KMS-11 (cell line): ENCODE results near the gene OR6C75.
"Not testable (repeated sequence)": the region's sequence is repeated elsewhere in the genome, so short reads cannot be mapped to it uniquely, and the experiment has no call there.

ENCODE experiments used
- H2AFZ ChIP-seq: fragments of 200-600 bp; sonication (generic); 2 replicates; pipeline ENCODE4 v1.6.1; 2016; ENCODE audit warnings: antibody characterized with exemption, mixed run types, low read depth
- H3K27ac ChIP-seq: fragments of 200-600 bp; sonication (generic); 2 replicates; pipeline ENCODE4 v1.6.1; 2016; ENCODE audit warnings: mild to moderate bottlenecking, mixed run types
- H3K27me3 ChIP-seq: fragments of 200-600 bp; sonication (generic); 2 replicates; pipeline ENCODE4 v1.6.1; 2017; ENCODE audit warnings: mild to moderate bottlenecking, low read depth, mixed run types, moderate library complexity; ENCODE audit not compliant: insufficient read depth
- H3K36me3 ChIP-seq: fragments of 200-600 bp; sonication (generic); 2 replicates; pipeline ENCODE4 v1.6.1; 2017; ENCODE audit warnings: mild to moderate bottlenecking, mixed run types; ENCODE audit not compliant: insufficient read depth
- H3K4me1 ChIP-seq: fragments of 200-600 bp; sonication (generic); 2 replicates; pipeline ENCODE4 v1.6.1; 2016; ENCODE audit warnings: mild to moderate bottlenecking, low read depth, mixed run types; ENCODE audit not compliant: poor library complexity, severe bottlenecking
- H3K4me2 ChIP-seq: fragments of 200-600 bp; sonication (generic); 2 replicates; pipeline ENCODE4 v1.7.0; 2016; ENCODE audit warnings: mild to moderate bottlenecking, mixed run types
- H3K4me3 ChIP-seq: fragments of 200-600 bp; sonication (generic); IDR thresholded peaks from 2 replicates; pipeline ENCODE4 v1.6.1; 2017; ENCODE audit warnings: low read depth, low read length, mixed read lengths; ENCODE audit not compliant: insufficient read depth
- H3K79me2 ChIP-seq: fragments of 200-600 bp; sonication (generic); 2 replicates; pipeline ENCODE4 v1.6.1; 2016; ENCODE audit warnings: low read depth, mixed run types; ENCODE audit not compliant: insufficient read depth
- H3K9ac ChIP-seq: fragments of 200-600 bp; sonication (generic); 2 replicates; pipeline ENCODE4 v1.6.1; 2016; ENCODE audit warnings: mild to moderate bottlenecking, mixed run types
- H4K20me1 ChIP-seq: fragments of 200-600 bp; sonication (generic); 2 replicates; pipeline ENCODE4 v1.6.1; 2016; ENCODE audit warnings: mild to moderate bottlenecking, mixed run types; ENCODE audit not compliant: insufficient read depth
- CTCF ChIP-seq: fragments of 200-600 bp; sonication (generic); conservative IDR thresholded peaks from 2 replicates; pipeline ENCODE4 v1.6.1; 2017; ENCODE audit warnings: low read depth, mild to moderate bottlenecking, antibody characterized with exemption, low read length, moderate library complexity, mixed read lengths

The OR6C75 gene

GRCh38 chr12:55392032-55392795 is 29.4 kb downstream of the OR6C75 start:
- no peaks in the 10 kb centered on the region for H4K20me1 ChIP-seq
- H3K9ac ChIP-seq: no peak overlapping the region
- H3K27ac ChIP-seq: no peak overlapping the region
- no peak overlapping the region for H3K4me2 ChIP-seq
- H3K79me2 ChIP-seq: no peaks in the 10 kb centered on the region
- no peaks in the 10 kb centered on the region for H3K4me1 ChIP-seq
- H3K4me3 ChIP-seq: no peak overlapping the region
- no peak for TF ChIP-seq CTCF
- no peak overlapping the region for H2AFZ ChIP-seq
- H3K27me3 ChIP-seq: no peaks in the 10 kb centered on the region
- no peaks in the 10 kb centered on the region for H3K36me3 ChIP-seq

- no peak for TF ChIP-seq CTCF
- no peak overlapping the region for H3K9ac ChIP-seq
- H3K4me3 ChIP-seq: no peak overlapping the region
- H3K36me3 ChIP-seq: no peaks in the 10 kb centered on the region
- H3K27me3 ChIP-seq: no peaks in the 10 kb centered on the region
- H2AFZ ChIP-seq: no peak overlapping the region
- H3K27ac ChIP-seq: no peak overlapping the region
- H3K4me1 ChIP-seq: no peaks in the 10 kb centered on the region
- H4K20me1 ChIP-seq: no peaks in the 10 kb centered on the region
- no peak overlapping the region for H3K4me2 ChIP-seq
- H3K79me2 ChIP-seq: no peaks in the 10 kb centered on the region
These were observed 33.6 kb downstream of the OR6C75 start for GRCh38 chr12:55396326-55396725.

GRCh38 chr12:55400229-55400628 is 37.5 kb downstream of the OR6C75 start, which contains the start of gene OR6C65:
Gene OR6C65 (plus strand): TSS chr12:55400529. CDS start chr12:55400529, 0 bp downstream.
- Histone ChIP-seq H4K20me1 (no peaks in the 10 kb centered on the region), H3K4me3 (no peak within 1 kb of the TSS), H3K9ac (no peak within 1 kb of the TSS), H3K27me3 (no peaks in the 10 kb centered on the region), H3K4me2 (no peak within 1 kb of the TSS), H3K27ac (no peak within 1 kb of the TSS), H3K4me1 (no peaks in the 10 kb centered on the region), H3K79me2 (no peaks in the 10 kb centered on the region), H2AFZ (no peak within 1 kb of the TSS), H3K36me3 (no peaks in the 10 kb centered on the region)
- TF ChIP-seq CTCF: no peak

GRCh38 chr12:55407866-55408265 is 45.1 kb downstream of the OR6C75 start:
- H3K4me2 ChIP-seq: no peak overlapping the region

GRCh38 chr12:55409133-55409532 is 46.4 kb downstream of the OR6C75 start:
- H4K20me1 ChIP-seq: not testable (repeated sequence)

More at GRCh38 chr12:55407866-55408265, 45.1 kb downstream of the OR6C75 start:
- no peaks in the 10 kb centered on the region for H4K20me1 ChIP-seq
- H3K27ac ChIP-seq: no peak overlapping the region
- no peaks in the 10 kb centered on the region for H3K4me1 ChIP-seq
- H3K9ac ChIP-seq: no peak overlapping the region
- no peaks in the 10 kb centered on the region for H3K27me3 ChIP-seq
- no peaks in the 10 kb centered on the region for H3K36me3 ChIP-seq
- no peak for TF ChIP-seq CTCF
- no peak overlapping the region for H3K4me3 ChIP-seq
- no peak overlapping the region for H2AFZ ChIP-seq
- H3K79me2 ChIP-seq: no peaks in the 10 kb centered on the region

GRCh38 chr12:55412138-55412537 is 49.4 kb downstream of the OR6C75 start:
- not testable (repeated sequence) for H3K27me3 ChIP-seq, H4K20me1 ChIP-seq, H3K4me1 ChIP-seq, H3K9ac ChIP-seq, H3K79me2 ChIP-seq, H3K27ac ChIP-seq, H3K4me2 ChIP-seq, H2AFZ ChIP-seq, H3K36me3 ChIP-seq, H3K4me3 ChIP-seq

More at GRCh38 chr12:55409133-55409532, 46.4 kb downstream of the OR6C75 start:
- not testable (repeated sequence) for H3K4me3 ChIP-seq, H3K4me2 ChIP-seq, H3K27me3 ChIP-seq, H3K79me2 ChIP-seq, H3K4me1 ChIP-seq, H3K27ac ChIP-seq, H3K36me3 ChIP-seq, H2AFZ ChIP-seq, H3K9ac ChIP-seq
